B cell (primary cell): ENCODE measurements around the gene AFAP1L1.

ENCODE experiments used
- CTCF ChIP-seq: fragments of 200-600 bp; IDR thresholded peaks from one replicate; pipeline ENCODE4 v1.8.0; 2022; ENCODE audit warnings: antibody characterized with exemption, mild to moderate bottlenecking
- EZH2 ChIP-seq: IDR thresholded peaks from 2 replicates; pipeline ENCODE4 v1.6.1; 2012; ENCODE audit warnings: borderline replicate concordance, low read depth, mild to moderate bottlenecking, moderate library complexity, low read length; ENCODE audit not compliant: insufficient read depth, poor library complexity, severe bottlenecking

GRCh38 chr5:149376104-149376503 lies 104.4 kb downstream of the AFAP1L1 start:
- TF ChIP-seq CTCF (no peak), EZH2 (no peak)
